AG08395 (cell line): ENCODE data around the gene FANCE.

Source experiments
- DNase-seq: peaks from one replicate; pipeline ENCODE4 v3.0.0; 2012; ENCODE audit warnings: mixed read lengths, low spot score

FANCE gene

GRCh38 chr6:35468980-35469750 is 17.0 kb downstream of the FANCE start:
- DNase-seq, result no peak

- DNase-seq, result no peak
These were observed 17.9 kb downstream of the FANCE start for GRCh38 chr6:35469751-35470662.

GRCh38 chr6:35470663-35471120 is 18.6 kb downstream of the FANCE start:
- no peak for DNase-seq

GRCh38 chr6:35471836-35472345 is 19.8 kb downstream of the FANCE start:
- DNase-seq, result no peak

- no peak for DNase-seq
These were observed 21.1 kb downstream of the FANCE start for GRCh38 chr6:35473075-35473849.

- no peak for DNase-seq
These were observed 21.7 kb downstream of the FANCE start for GRCh38 chr6:35473850-35474130.

- no peak for DNase-seq
These were observed 22.2 kb downstream of the FANCE start for GRCh38 chr6:35474131-35474941.

GRCh38 chr6:35474942-35475570 is 22.9 kb downstream of the FANCE start:
- no peak for DNase-seq

GRCh38 chr6:35475573-35475972 is 23.4 kb downstream of the FANCE start:
- no peak for DNase-seq

GRCh38 chr6:35476004-35476403 is 23.9 kb downstream of the FANCE start:
- no peak for DNase-seq

GRCh38 chr6:35477028-35477427 is 24.9 kb downstream of the FANCE start:
- no peak for DNase-seq

GRCh38 chr6:35477551-35478179 is 25.5 kb downstream of the FANCE start:
- DNase-seq, result no peak

GRCh38 chr6:35478259-35478658 is 26.1 kb downstream of the FANCE start:
- no peak for DNase-seq

- DNase-seq, result no peak
These were observed 28.0 kb downstream of the FANCE start for GRCh38 chr6:35480176-35480575.

GRCh38 chr6:35481226-35481625 is 29.1 kb downstream of the FANCE start:
- no peak for DNase-seq

GRCh38 chr6:35483062-35483461 is 30.9 kb downstream of the FANCE start:
- DNase-seq, result no peak

GRCh38 chr6:35483490-35483889 is 31.4 kb downstream of the FANCE start:
- DNase-seq, result no peak

GRCh38 chr6:35483893-35484645 is 31.9 kb downstream of the FANCE start:
- DNase-seq, result no peak

- peak; percentile 40 for DNase-seq
These were observed 32.8 kb downstream of the FANCE start for GRCh38 chr6:35484921-35485392.
